ENCODE measurements around the gene NFYB.

GRCh38 chr12:104133866-104134265 is 4.1 kb downstream of the NFYB start:
- no peak for TF ChIP-seq CTCF (IDR thresholded peaks at IDR 0.05)
- TF ChIP-seq POLR2A (IDR thresholded peaks at IDR 0.05): no peak

Data from adrenal gland (tissue), 5 donors.